Mammary epithelial cell (primary cell): ENCODE results near the gene MNT.

Experiments used
- EZH2 ChIP-seq: IDR thresholded peaks from 2 replicates; pipeline ENCODE4 v1.6.1; 2012; ENCODE audit warnings: low read length, inconsistent platforms, borderline replicate concordance
- TF ChIP-seq, protein P1 (sequence below), 2 donors: IDR thresholded peaks in 1 of 2; conservative IDR thresholded peaks in 1 of 2; 2 replicates each; pipeline ENCODE4 v1.5.1; 2011 to 2012; ENCODE audit warnings: inconsistent platforms in 2 of 2, low read length in 2 of 2, mild to moderate bottlenecking in 2 of 2, control low read depth in 1 of 2, low read depth in 1 of 2; ENCODE audit not compliant: insufficient read depth in 1 of 2; ENCODE audit errors: extremely low read depth in 1 of 2

DNA sequence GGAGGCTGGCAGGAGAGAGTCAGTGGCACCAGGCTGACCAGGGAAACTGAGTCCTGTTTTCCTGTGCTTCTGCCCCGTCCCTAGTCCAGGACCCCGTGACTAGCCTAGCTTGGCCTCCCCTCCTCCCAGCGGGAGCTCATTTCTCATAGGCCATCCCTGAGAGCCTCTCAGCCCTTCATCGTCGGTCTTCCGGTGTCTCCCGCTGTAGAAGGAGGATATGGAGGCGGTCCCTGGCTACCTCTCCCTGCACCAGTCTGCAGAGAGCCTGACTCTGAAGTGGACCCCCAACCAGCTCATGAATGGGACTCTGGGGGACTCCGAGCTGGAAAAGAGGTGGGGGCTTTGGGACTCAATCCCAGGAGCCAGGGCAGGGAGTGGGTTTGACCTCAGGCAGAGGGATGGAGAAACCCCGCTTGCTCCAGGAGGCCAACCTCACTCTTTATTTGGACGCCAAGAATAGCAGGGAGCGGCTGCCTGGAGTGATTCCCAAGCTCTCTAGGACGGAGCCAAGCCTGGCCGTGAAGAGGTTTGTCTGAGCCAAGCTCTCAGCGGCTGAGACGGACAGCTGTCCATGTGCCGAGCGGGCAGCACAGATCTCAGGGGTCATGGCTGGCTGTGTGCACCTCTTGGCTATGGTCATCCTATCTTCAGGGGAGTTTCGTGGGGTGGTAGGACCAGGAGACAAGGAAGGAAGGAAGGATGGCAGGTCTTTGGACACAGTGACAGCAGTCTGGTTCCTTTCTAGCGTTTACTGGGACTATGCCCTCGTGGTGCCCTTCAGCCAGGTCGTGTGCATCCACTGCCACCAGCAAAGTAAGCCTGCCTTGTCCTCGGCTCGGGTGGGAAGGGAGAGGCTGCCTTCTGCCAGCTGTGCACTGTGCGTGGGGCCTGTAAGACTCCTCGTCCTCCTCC lies 36.8 kb downstream of the MNT start:
- TF ChIP-seq, protein P1, sequence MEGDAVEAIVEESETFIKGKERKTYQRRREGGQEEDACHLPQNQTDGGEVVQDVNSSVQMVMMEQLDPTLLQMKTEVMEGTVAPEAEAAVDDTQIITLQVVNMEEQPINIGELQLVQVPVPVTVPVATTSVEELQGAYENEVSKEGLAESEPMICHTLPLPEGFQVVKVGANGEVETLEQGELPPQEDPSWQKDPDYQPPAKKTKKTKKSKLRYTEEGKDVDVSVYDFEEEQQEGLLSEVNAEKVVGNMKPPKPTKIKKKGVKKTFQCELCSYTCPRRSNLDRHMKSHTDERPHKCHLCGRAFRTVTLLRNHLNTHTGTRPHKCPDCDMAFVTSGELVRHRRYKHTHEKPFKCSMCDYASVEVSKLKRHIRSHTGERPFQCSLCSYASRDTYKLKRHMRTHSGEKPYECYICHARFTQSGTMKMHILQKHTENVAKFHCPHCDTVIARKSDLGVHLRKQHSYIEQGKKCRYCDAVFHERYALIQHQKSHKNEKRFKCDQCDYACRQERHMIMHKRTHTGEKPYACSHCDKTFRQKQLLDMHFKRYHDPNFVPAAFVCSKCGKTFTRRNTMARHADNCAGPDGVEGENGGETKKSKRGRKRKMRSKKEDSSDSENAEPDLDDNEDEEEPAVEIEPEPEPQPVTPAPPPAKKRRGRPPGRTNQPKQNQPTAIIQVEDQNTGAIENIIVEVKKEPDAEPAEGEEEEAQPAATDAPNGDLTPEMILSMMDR (conservative IDR thresholded peaks at IDR 0.05 in 1 of 2, IDR thresholded peaks at IDR 0.05 in 1 of 2; ENCODE audit: extremely low read depth in 1 of 2, insufficient read depth in 1 of 2, low read depth in 1 of 2, low read length in 2 of 2), result no peak
- no peak for TF ChIP-seq EZH2
